DOHH2 (cell line): ENCODE results near the gene OVCA2.

Experiments used
- H3F3A ChIP-seq: fragments of 200-600 bp; sonication (generic), shearing (Covaris generic); 2 replicates; pipeline ENCODE4 v1.6.0; 2016; ENCODE audit warnings: antibody characterized with exemption, mild to moderate bottlenecking; ENCODE audit not compliant: control insufficient read depth, insufficient read depth
- H3K27ac ChIP-seq: fragments of 200-600 bp; sonication (generic); 2 replicates; pipeline ENCODE4 v1.5.1; 2014; ENCODE audit warnings: low read depth, mild to moderate bottlenecking, low read length, moderate library complexity
- H3K27me3 ChIP-seq: fragments of 200-600 bp; sonication (generic); 2 replicates; pipeline ENCODE4 v1.6.1; 2014; ENCODE audit warnings: mild to moderate bottlenecking, low read length, mixed read lengths; ENCODE audit not compliant: control insufficient read depth
- H3K36me3 ChIP-seq: fragments of 200-600 bp; sonication (generic); 2 replicates; pipeline ENCODE4 v1.6.1; 2014; ENCODE audit warnings: mild to moderate bottlenecking, low read length, moderate library complexity, mixed read lengths; ENCODE audit not compliant: control insufficient read depth
- H3K4me1 ChIP-seq: fragments of 200-600 bp; sonication (generic); 2 replicates; pipeline ENCODE4 v1.6.1; 2014; ENCODE audit warnings: mild to moderate bottlenecking, low read length, mixed read lengths; ENCODE audit not compliant: control insufficient read depth
- H3K4me2 ChIP-seq: fragments of 200-600 bp; sonication (generic); 2 replicates; pipeline ENCODE4 v1.6.0; 2014; ENCODE audit warnings: mild to moderate bottlenecking, low read length, moderate library complexity
- H3K4me3 ChIP-seq: fragments of 200-600 bp; sonication (generic); 2 replicates; pipeline ENCODE4 v1.5.1; 2014; ENCODE audit warnings: mild to moderate bottlenecking, low read length, mixed read lengths
- H3K79me2 ChIP-seq: fragments of 200-600 bp; sonication (generic); 2 replicates; pipeline ENCODE4 v1.6.1; 2014; ENCODE audit warnings: mild to moderate bottlenecking, low read length, mixed read lengths; ENCODE audit not compliant: control insufficient read depth
- H3K9me2 ChIP-seq: fragments of 200-600 bp; sonication (generic); replicated peaks from 2 replicates; pipeline ENCODE4 v1.6.1; 2014; ENCODE audit warnings: mild to moderate bottlenecking, low read length, mixed read lengths; ENCODE audit not compliant: control insufficient read depth
- H3K9me3 ChIP-seq: fragments of 200-600 bp; sonication (generic); 2 replicates; pipeline ENCODE4 v1.6.1; 2014; ENCODE audit warnings: antibody characterized with exemption, low read length, mixed read lengths; ENCODE audit not compliant: control insufficient read depth, insufficient read depth
- H4K20me1 ChIP-seq: fragments of 200-600 bp; sonication (generic); 2 replicates; pipeline ENCODE4 v1.6.0; 2014; ENCODE audit warnings: low read depth, mild to moderate bottlenecking, antibody characterized with exemption, low read length, moderate library complexity; ENCODE audit not compliant: control insufficient read depth, insufficient read depth
- CTCF ChIP-seq: fragments of 200-600 bp; sonication (generic); IDR thresholded peaks from one replicate; pipeline ENCODE4 v1.5.1; 2014; ENCODE audit warnings: antibody characterized with exemption, mild to moderate bottlenecking, low read depth, low read length; ENCODE audit not compliant: poor library complexity, severe bottlenecking
- EZH2phosphoT487 ChIP-seq: fragments of 200-600 bp; sonication (generic); IDR thresholded peaks from 2 replicates; pipeline ENCODE4 v1.6.1; 2017; ENCODE audit warnings: borderline replicate concordance, mild to moderate bottlenecking, antibody characterized with exemption, low read length, moderate library complexity, mixed read lengths

Gene OVCA2

GRCh38 chr17:2035541-2036488, 6.0 kb upstream of the OVCA2 start:
- no peak for TF ChIP-seq CTCF
- TF ChIP-seq EZH2phosphoT487: no peak
- no peak overlapping the region for H3K4me2 ChIP-seq
- no peak overlapping the region for H3K27ac ChIP-seq

GRCh38 chr17:2037155-2037554, 4.7 kb upstream of the OVCA2 start:
- no peaks in the 10 kb centered on the region for H3K9me2 ChIP-seq
- peaks cover 3% of the 10 kb centered on the region; the same call in 1 of the 2 replicates for H4K20me1 ChIP-seq
- H3K4me2 ChIP-seq: no peak overlapping the region
- H3K27ac ChIP-seq: no peak overlapping the region
- H3K4me1 ChIP-seq: peaks cover 21% of the 10 kb centered on the region
- H3K27me3 ChIP-seq: no peaks in the 10 kb centered on the region
- TF ChIP-seq EZH2phosphoT487 (no peak), CTCF (no peak)
- no peak overlapping the region for H3K4me3 ChIP-seq
- H3F3A ChIP-seq: no peaks in the 10 kb centered on the region
- no peaks in the 10 kb centered on the region for H3K9me3 ChIP-seq
- peaks cover 25% of the 10 kb centered on the region for H3K36me3 ChIP-seq
- H3K79me2 ChIP-seq: peaks cover 5% of the 10 kb centered on the region

More at GRCh38 chr17:2035541-2036488, 6.0 kb upstream of the OVCA2 start:
- H3K27me3 ChIP-seq: no peaks in the 10 kb centered on the region
- no peak overlapping the region for H3K4me3 ChIP-seq
- no peaks in the 10 kb centered on the region for H3F3A ChIP-seq
- H3K36me3 ChIP-seq: peaks cover 21% of the 10 kb centered on the region
- H3K9me2 ChIP-seq: no peaks in the 10 kb centered on the region
- peaks cover 18% of the 10 kb centered on the region for H3K4me1 ChIP-seq
- peaks cover 14% of the 10 kb centered on the region for H3K79me2 ChIP-seq
- no peaks in the 10 kb centered on the region for H3K9me3 ChIP-seq
- no peaks in the 10 kb centered on the region for H4K20me1 ChIP-seq

- Histone ChIP-seq H3K27ac (no peak overlapping the region), H3K4me3 (no peak overlapping the region), H3K4me1 (peaks cover 18% of the 10 kb centered on the region), H3K4me2 (no peak overlapping the region), H4K20me1 (peaks cover 3% of the 10 kb centered on the region; the same call in 1 of the 2 replicates), H3K36me3 (peaks cover 39% of the 10 kb centered on the region), H3K79me2 (peaks cover 18% of the 10 kb centered on the region), H3F3A (no peaks in the 10 kb centered on the region; the same call in 1 of the 2 replicates), H3K9me2 (no peaks in the 10 kb centered on the region), H3K27me3 (no peaks in the 10 kb centered on the region), H3K9me3 (no peaks in the 10 kb centered on the region)
- no peak for TF ChIP-seq EZH2phosphoT487
- TF ChIP-seq CTCF: no peak
Observed at GRCh38 chr17:2040219-2040827, 1.5 kb upstream of the OVCA2 start.
